Parathyroid adenoma (tissue), 2 donors: Measurements from ENCODE around the gene RBBP8NL.
A peak's percentile ranks its signal among the peaks of the same experiment; 100 is the strongest.

Experiments used
- H2AFZ ChIP-seq: fragments of 300-600 bp; sonication (generic); one replicate; pipeline ENCODE4 v1.7.0; 2017; ENCODE audit warnings: antibody characterized with exemption, mild to moderate bottlenecking
- H3K27ac ChIP-seq: fragments of 300-600 bp; sonication (generic); one replicate; pipeline ENCODE4 v1.7.0; 2017
- H3K27me3 ChIP-seq: fragments of 300-600 bp; sonication (generic); one replicate; pipeline ENCODE4 v1.7.0; 2017; ENCODE audit warnings: low read length; ENCODE audit not compliant: control insufficient read depth, insufficient read depth
- H3K36me3 ChIP-seq: fragments of 300-600 bp; sonication (generic); one replicate; pipeline ENCODE4 v1.7.0; 2017; ENCODE audit warnings: low read length; ENCODE audit not compliant: control insufficient read depth, insufficient read depth
- H3K4me1 ChIP-seq: fragments of 300-600 bp; sonication (generic); one replicate; pipeline ENCODE4 v1.7.0; 2017; ENCODE audit warnings: control low read depth
- H3K4me2 ChIP-seq: fragments of 300-600 bp; sonication (generic); one replicate; pipeline ENCODE4 v1.7.0; 2017; ENCODE audit warnings: low read length
- H3K4me3 ChIP-seq: fragments of 300-600 bp; sonication (generic); one replicate; pipeline ENCODE4 v1.7.0; 2017; ENCODE audit warnings: low read depth, low read length
- H3K79me2 ChIP-seq: fragments of 300-600 bp; sonication (generic); one replicate; pipeline ENCODE4 v1.7.0; 2017; ENCODE audit warnings: control low read depth
- H3K9ac ChIP-seq: fragments of 300-600 bp; sonication (generic); one replicate; pipeline ENCODE4 v1.7.0; 2017; ENCODE audit warnings: mild to moderate bottlenecking
- H3K9me3 ChIP-seq: fragments of 300-600 bp; sonication (generic); one replicate; pipeline ENCODE4 v1.7.0; 2017; ENCODE audit warnings: low read length; ENCODE audit not compliant: control insufficient read depth
- TF ChIP-seq, protein P1 (sequence below): fragments of 300-600 bp; sonication (generic); IDR thresholded peaks from one replicate; pipeline ENCODE4 v1.7.0; 2017; ENCODE audit warnings: antibody characterized with exemption, mild to moderate bottlenecking
- donor health status: primary hyperparathyroidism.

Gene RBBP8NL

DNA sequence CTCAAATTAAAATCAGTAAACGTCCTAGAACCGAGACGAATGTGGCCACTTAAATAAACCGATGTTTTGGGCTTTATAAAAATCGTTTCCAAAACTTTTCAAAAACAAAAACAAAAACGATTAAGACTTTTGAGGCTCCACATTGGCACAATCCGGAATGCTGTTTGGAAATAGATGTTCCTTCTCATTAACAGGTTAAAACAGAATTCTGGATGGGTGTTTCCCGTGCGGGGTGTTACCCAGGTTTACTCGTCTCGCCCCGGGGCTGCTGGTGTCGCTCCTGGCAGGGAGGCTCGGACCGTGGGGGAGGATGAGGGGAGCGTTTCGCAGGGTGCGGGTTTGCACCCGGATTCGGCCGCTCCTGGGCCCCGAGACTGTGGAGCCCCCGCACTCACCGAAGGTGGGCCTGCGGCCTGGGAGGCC, 47.3 kb upstream of the RBBP8NL start:
- Histone ChIP-seq H3K27ac (no peak overlapping the region), H3K9ac (no peak overlapping the region), H2AFZ (no peak overlapping the region), H3K4me2 (peak overlapping the region; percentile 62), H3K4me3 (no peak overlapping the region), H3K79me2 (no peaks in the 10 kb centered on the region), H3K4me1 (no peaks in the 10 kb centered on the region), H3K9me3 (no peaks in the 10 kb centered on the region), H3K27me3 (peaks cover 3% of the 10 kb centered on the region), H3K36me3 (no peaks in the 10 kb centered on the region)
- TF ChIP-seq, protein P1, sequence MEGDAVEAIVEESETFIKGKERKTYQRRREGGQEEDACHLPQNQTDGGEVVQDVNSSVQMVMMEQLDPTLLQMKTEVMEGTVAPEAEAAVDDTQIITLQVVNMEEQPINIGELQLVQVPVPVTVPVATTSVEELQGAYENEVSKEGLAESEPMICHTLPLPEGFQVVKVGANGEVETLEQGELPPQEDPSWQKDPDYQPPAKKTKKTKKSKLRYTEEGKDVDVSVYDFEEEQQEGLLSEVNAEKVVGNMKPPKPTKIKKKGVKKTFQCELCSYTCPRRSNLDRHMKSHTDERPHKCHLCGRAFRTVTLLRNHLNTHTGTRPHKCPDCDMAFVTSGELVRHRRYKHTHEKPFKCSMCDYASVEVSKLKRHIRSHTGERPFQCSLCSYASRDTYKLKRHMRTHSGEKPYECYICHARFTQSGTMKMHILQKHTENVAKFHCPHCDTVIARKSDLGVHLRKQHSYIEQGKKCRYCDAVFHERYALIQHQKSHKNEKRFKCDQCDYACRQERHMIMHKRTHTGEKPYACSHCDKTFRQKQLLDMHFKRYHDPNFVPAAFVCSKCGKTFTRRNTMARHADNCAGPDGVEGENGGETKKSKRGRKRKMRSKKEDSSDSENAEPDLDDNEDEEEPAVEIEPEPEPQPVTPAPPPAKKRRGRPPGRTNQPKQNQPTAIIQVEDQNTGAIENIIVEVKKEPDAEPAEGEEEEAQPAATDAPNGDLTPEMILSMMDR: no peak

GRCh38 chr20:62473717-62474603, 46.6 kb upstream of the RBBP8NL start:
- no peaks in the 10 kb centered on the region for H3K36me3 ChIP-seq
- H3K4me1 ChIP-seq: no peaks in the 10 kb centered on the region
- H2AFZ ChIP-seq: no peak overlapping the region
- H3K4me3 ChIP-seq: no peak overlapping the region
- no peak overlapping the region for H3K4me2 ChIP-seq
- H3K27me3 ChIP-seq: no peaks in the 10 kb centered on the region
- H3K9ac ChIP-seq: no peak overlapping the region
- TF ChIP-seq, protein P1: no peak
- H3K9me3 ChIP-seq: no peaks in the 10 kb centered on the region
- no peaks in the 10 kb centered on the region for H3K79me2 ChIP-seq
- no peak overlapping the region for H3K27ac ChIP-seq

- no peak overlapping the region for H3K4me3 ChIP-seq
- H2AFZ ChIP-seq: no peak overlapping the region
- H3K9me3 ChIP-seq: no peaks in the 10 kb centered on the region
- no peaks in the 10 kb centered on the region for H3K27me3 ChIP-seq
- TF ChIP-seq, protein P1: no peak
- H3K36me3 ChIP-seq: no peaks in the 10 kb centered on the region
- no peak overlapping the region for H3K4me2 ChIP-seq
- no peak overlapping the region for H3K27ac ChIP-seq
- H3K4me1 ChIP-seq: no peaks in the 10 kb centered on the region
- no peak overlapping the region for H3K9ac ChIP-seq
- no peaks in the 10 kb centered on the region for H3K79me2 ChIP-seq
These were observed 45.7 kb upstream of the RBBP8NL start for GRCh38 chr20:62472941-62473585.

DNA sequence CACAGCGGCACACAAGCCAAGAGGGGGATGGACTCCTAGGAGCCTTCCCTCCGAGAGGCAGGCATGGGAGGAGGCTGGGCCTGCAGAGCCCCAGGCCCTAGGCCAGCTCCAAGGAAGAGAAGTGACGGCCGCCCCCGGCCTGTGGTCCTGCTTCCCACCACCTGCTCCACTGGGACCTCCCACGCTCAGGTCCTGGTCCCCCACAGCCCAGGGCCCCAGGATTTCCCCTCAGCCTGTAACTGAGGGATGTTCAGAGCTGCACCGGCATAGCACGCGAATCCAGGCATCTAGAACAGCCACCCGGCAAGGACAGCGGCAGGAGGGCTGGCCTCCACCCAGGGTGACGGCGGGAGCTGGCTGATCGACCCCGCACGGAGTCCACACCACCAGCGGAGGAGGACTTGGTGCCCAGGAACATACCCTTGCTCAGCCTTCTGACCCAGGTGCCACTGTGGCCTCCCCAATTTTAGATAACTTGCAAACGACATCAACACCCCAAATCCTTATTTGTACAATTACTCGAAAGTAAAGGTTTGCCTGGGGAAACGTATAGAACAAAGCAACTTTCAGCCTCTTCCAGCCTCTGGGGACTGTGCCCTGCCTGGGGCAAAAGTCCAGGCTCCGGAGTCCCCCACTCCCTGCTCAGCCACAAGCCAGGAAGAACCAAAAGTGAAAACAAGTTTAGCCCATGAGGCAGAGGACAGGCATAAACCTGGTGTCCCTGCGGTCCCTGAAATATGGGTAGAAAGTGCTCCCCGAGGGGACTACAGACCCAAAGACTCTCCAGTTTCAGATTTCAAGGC, 45.0 kb upstream of the RBBP8NL start:
- H3K27me3 ChIP-seq: no peaks in the 10 kb centered on the region

More for the DNA sequence above, 45.0 kb upstream of the RBBP8NL start:
- H3K36me3 ChIP-seq: no peaks in the 10 kb centered on the region
- H3K27ac ChIP-seq: no peak overlapping the region
- no peak overlapping the region for H3K9ac ChIP-seq
- H2AFZ ChIP-seq: no peak overlapping the region
- H3K79me2 ChIP-seq: no peaks in the 10 kb centered on the region
- no peak overlapping the region for H3K4me2 ChIP-seq
- no peak overlapping the region for H3K4me3 ChIP-seq
- H3K4me1 ChIP-seq: no peaks in the 10 kb centered on the region
- TF ChIP-seq, protein P1: no peak
- H3K9me3 ChIP-seq: no peaks in the 10 kb centered on the region
